ENCODE measurements around the gene NTMT2.
"Not testable (repeated sequence)": the region's sequence is repeated elsewhere in the genome, so short reads cannot be mapped to it uniquely, and the experiment has no call there.

Gene NTMT2

DNA sequence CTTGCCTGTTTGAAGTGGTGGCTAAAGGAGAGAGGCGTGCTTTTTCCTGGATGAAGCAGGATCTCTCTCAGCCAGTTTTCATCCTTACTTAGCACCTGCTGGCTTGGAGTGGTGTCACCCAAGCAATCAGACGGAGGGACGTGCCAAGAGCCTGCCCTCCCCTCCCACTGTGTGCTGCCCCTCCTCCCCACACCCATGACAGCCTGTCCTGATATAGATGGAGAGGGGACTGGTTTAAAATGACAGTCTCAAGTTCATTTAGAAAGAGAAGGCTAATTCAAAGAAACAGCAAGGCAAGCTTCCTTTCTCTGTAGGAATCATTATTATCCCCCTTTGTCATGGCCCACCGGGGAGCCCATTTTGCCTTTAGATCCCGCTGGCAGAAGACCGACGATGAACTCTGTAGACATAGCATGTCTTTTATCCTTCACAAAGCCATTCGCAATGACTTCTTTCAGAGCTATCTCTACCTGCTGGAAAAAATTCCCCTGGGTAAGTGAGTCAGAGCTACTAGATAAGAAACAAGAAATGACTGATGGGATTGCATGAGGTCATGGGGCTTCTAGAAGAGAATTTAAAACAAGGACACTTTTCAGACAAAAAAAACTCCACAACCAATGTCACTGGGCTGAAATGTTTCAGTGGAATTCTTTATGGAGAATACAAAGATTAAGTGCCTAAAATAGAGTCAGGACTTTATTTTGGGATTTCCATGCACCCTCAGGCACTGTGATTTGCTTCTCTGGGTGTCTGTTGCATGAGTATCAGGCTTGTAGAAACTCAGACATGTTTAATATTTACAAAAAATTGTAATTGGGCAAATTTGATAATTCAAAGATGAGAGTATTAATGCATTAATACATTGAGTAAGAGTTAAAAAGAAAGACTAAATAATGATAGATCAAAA lies at the start of gene NTMT2:
NTMT2 (plus strand) TSS at position 190 of the 907 bp plus-strand sequence; CDS start at position 339, 149 bp downstream.
- DNase-seq (ENCODE audit: low spot score): no peak

GRCh38 chr1:170095976-170096748 lies 49.6 kb upstream of the NTMT2 start:
- no peak for DNase-seq (ENCODE audit: low spot score)

DNA sequence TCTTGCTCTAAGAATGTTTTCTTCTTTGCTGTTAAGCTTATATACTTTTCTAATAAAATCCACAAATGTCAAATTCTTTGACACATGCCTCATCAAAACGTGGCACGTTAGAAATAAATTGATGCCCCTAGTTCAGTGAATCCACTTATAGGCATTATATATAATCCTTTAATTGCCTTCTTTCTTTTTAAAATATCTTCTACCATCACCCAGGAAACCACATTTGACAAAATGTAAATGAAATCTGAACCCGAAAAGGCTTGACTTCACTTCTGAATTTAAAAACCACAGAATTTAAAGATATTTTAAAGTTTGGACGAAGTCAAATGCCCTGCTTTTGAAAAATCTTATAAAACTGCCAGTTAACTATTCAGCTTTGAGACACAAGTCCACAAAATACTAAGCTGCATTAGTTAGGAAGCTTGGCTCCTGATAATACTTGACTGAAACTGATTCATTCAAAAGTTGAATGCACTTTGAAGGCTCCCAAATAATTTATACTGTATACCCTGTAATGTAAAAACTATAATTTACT lies 48.9 kb upstream of the NTMT2 start:
- no peak for DNase-seq (ENCODE audit: low spot score)

DNA sequence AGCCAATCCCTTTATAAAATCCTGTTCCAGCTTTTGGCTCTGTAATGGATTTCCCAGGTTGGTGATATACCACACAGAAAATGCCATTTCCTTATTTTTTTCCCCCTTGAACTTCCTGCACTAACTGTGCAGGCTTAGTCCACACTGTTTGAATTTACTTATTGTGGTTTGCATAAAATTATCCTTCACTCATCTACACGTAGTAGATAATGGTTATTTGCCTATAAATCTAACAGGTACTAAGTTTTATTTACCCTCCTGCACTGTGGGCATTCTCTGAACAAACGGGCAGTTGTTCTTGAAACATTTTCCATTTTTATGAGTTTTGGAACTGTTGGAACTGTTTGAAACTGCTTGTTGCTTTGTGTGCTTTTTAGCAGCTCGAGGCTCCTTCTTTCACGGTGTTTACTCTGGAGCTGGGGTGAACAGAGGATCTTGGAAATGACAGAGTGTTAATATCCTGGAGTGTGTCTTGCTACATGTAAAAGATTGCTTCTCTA lies 48.3 kb upstream of the NTMT2 start:
- DNase-seq (ENCODE audit: low spot score): no peak

DNA sequence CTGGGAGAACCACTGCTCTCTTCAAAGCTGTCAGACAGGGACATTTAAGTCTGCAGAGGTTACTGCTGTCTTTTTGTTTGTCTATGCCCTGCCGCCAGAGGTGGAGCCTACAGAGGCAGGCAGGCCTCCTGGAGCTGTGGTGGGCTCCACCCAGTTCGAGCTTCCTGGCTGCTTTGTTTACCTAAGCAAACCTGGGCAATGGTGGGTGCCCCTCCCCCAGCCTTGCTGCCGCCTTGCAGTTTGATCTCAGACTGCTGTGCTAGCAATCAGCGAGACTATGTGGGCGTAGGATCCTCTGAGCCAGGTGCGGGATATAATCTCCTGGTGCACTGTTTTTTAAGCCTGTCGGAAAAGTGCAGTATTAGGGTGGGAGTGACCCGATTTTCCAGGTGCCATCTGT lies 32.6 kb upstream of the NTMT2 start:
- not testable (repeated sequence) for DNase-seq (ENCODE audit: low spot score)

GRCh38 chr1:170114906-170115305 lies 30.9 kb upstream of the NTMT2 start:
- no peak for DNase-seq (ENCODE audit: low spot score)

- no peak for DNase-seq (ENCODE audit: low spot score)
These were observed 23.4 kb upstream of the NTMT2 start for GRCh38 chr1:170122366-170122765.

DNA sequence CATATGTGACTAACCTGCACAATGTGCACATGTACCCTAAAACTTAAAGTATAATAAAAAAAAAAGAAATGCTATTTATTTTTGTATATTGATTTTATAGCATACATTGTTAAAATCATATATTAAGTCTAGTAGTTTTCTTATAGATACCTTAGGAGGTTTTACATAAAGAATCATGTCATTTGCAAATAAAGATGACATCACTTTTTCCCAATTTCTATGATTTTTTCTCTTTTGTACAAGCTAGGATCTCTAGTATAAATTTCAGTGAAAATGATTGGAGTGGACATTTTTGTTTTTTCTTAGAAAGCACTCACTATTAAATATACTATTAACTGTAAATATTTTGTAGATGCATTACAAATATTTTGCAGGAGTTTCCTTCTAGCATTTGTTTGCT lies 20.5 kb upstream of the NTMT2 start:
- DNase-seq (ENCODE audit: low spot score): no peak

DNA sequence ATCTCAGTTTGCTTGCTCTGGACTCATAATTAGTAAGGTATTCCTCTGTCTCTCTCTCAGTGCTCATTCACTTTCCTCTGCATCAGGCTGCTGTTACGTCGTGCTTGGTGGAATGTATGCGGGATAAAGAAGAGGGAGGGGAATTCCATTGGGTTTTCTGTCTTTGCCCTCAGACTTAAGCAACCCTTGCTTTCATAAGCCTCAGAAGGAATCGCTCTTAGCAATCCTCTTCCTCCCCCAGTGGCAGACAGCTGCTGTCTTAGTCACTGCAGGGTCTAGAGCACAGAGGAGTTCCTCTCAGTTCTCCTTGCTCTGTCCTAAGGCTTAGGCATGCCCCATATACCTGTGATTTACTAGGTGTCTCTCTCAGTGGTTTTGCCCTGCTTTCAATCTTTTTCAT lies 19.1 kb upstream of the NTMT2 start:
- no peak for DNase-seq (ENCODE audit: low spot score)

- no peak for DNase-seq (ENCODE audit: low spot score)
These were observed 14.3 kb upstream of the NTMT2 start for GRCh38 chr1:170131450-170131849.

DNA sequence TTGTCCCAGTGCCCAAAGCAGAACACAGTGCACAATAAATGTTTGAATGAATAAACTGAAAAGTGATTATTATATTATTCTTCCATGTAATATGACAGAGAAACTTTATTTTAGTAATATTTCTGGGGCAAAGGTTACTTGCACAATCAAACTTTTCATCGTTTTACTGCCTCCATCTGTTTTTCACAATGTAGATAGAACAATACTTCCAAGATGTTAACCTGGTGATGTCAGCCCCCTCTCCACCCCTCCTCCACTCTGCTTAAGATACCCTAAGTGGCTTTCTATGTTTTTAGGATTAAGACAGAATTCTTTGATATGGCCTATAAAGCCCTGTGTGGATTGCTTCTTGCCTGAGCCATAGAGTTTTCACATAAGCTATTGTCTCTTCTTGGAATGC lies 13.8 kb upstream of the NTMT2 start:
- DNase-seq (ENCODE audit: low spot score): no peak

DNA sequence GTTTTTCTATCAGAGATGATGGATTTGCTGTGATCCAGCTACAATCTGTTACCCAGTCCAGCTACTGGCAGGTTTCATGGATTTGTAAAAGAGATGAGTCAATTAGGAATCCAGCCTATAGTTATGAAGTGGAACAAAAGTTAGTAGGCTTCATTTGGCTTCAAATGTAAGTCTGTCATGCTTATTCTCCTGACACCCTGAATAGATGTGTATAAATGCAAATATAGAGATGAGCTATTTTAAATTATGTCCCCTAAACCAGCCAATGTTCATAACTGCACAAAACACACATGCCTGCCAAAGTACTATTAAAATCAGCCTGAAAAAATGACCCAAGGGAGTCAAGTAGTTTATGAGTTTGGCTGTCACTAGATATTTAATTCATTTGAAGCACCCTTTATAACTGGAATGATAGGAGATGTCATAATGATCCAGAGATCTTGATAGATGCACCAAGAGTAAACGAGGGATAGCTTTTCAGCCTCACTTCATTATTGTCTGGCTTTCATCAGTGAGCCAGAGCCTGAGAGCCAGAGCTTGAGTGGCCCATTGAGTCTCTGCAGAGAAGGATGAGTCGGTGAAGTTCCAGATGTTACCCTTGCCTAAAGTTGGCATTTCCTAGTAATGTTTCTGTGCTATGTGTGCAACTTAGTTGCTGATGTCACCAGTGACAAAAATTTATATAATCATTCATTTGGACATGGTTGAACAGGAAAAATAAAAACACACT lies 11.8 kb upstream of the NTMT2 start:
- DNase-seq (ENCODE audit: low spot score): no peak

DNA sequence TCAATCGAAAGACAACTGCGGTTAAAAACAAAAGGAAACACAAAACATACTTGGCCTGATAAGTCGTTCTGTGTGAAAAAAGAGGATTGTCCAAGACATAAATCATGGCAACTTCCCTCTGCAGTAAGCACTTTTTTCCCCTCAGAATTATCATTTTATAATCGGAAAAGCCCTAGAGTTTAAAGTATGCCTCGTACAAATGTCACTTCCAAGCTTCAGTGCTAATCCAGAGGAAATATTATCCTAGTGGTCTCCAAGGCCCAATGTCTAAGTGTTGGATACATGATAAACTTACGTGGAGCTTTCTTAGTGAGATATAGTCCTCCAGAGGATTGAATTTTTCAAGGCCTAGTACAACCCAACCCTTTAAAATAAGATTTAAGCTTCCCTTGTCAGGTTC lies 11.2 kb upstream of the NTMT2 start:
- DNase-seq (ENCODE audit: low spot score): no peak

DNA sequence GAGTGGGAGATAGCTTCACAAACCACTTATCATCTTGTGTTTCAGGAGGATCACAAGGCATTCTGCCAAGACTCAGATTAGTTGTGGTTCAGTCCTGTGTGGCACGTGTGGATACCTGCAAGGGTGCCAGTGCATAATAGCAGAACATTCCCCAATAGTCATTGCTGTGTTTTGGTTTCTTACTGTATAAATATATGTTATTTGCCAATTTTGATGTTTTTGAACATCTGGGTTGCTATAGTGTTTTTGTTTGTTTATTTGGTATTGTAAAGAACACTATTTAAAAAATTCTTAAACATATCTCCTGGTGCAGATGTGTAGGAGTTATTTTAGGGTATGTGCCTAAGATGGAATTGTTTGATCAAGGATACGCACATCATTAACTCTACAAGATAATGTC lies 5.4 kb upstream of the NTMT2 start:
- DNase-seq (ENCODE audit: low spot score): no peak

DNA sequence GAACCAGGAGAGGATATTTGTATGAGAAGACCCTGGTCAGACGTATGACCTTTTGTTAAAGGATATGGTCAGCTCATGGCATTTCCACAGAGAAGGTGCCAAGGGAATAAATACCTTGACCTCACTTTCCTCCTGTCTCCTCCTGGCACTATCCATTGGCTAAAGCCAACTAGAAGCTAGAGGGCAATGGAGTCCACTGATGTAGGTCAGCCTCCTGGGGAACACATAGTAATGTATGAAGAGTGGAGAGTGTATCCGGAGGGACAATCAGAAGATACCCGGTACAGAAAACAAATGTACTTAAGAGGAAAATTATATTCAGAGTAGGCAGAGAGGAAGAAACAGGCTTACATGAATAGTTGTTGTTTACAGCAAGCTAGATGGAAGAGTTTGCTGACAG lies 698 bp upstream of the NTMT2 start:
- DNase-seq (ENCODE audit: low spot score): no peak

DNA sequence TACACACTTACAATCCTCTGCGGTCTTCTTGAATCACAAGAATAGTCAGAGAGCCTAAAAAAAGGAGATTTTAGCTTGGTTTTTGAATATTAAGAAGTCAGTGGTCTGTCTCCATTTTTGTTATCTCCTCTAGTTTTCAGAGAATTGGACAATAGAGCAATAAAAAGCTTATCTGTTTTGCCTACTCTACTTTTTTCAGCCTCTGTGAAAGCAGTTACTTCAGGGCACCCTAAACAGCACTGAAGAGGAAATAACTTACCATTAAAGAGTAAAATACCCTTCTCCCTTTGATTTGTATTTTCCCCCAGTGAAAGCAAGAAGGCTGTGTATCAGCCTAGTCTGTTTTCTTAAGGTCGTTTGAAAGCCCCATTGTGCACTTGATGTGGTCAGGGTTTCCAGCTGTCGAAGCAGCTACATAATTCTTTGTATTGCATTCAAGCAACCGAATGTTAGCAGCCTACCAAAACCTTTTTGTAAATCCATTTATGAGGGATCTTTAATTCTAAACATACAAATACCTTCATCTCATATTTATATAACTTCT lies 1.0 kb downstream of the NTMT2 start:
- DNase-seq (ENCODE audit: low spot score): no peak

DNA sequence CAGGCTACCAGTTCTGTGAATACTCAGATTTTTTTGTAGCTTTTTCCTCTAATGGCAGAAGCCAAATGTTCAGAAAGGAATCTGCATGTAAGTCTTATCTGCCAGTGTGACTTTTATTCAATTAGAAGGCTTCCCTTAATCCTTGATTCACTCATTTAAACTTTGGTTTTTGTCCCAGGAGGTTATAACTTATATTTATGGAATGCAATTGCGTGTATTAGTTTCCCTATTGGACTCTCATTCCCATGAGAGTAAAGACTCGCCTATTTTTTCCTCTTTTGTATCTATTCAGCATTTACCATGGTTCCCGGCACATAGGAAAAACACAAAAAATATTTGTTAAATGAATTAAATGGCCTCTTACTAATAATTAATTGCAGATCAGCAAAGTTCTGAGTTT lies 3.5 kb downstream of the NTMT2 start:
- no peak for DNase-seq (ENCODE audit: low spot score)

GRCh38 chr1:170150016-170150415 lies 4.3 kb downstream of the NTMT2 start:
- DNase-seq (ENCODE audit: low spot score): no peak

DNA sequence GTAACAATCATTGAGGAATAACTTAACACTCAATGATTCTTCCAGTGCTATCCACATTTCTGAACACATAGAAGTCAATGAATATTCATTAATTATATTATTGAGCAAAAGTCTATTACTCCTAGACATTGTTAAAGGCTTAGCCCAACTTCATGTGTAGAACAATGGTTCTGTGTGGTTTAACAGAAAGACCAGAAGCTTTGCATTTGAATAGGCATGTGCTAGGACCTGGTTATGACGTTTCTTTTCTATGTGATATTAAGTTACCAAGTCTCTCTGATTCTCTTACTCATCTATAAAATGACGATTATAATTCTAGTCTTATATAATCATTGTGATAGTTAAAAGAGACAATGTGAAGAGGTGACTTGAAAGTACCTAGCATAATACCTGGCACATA lies 5.2 kb downstream of the NTMT2 start:
- DNase-seq (ENCODE audit: low spot score): no peak

DNA sequence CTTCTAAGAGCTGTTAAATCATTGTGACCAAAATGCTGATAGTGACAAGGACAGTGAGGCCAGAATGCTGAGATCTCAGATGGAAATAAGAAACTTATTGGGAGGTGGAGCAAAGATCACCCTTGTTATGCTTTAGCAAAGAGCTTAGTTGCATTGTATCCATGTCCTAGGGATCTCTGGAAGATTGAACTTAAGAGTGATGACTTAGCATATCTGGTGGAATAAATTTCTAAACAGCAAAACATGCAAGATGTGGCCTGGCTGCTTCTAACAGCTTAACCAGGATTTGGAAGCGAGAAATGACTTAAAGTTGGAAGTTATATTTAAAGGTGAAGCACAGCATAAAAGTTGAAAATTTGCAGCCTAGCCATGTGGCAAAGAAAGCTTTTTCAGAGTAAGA lies 7.7 kb downstream of the NTMT2 start:
- no peak for DNase-seq (ENCODE audit: low spot score)

DNA sequence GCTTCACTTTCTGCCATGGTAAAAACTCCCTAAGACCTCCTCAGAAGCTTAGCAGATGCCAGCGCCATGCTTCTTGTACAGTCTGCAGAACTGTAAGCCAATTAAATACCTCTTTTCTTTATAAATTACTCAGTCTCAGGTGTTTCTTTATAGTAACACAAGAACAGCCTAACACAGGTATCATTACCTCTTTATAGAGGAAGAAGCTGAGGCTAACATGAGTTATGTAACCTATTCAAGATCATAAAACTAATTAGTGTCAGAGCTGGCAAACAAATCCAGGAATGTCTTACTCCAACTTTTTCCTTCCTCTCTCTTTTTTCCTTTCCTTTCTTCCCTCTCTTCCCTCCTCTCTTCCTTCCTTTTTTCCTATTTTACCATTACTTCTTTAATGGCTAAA lies 9.3 kb downstream of the NTMT2 start:
- DNase-seq (ENCODE audit: low spot score): no peak

- DNase-seq (ENCODE audit: low spot score): no peak
These were observed 10.8 kb downstream of the NTMT2 start for GRCh38 chr1:170156594-170156993.

Measured in SW480 (cell line).